NCI-H1105 treated with DMSO at 0.1 percent for 48 hours (cell line): ENCODE measurements around the gene ANKRD55.
"Not testable (repeated sequence)": the region's sequence is repeated elsewhere in the genome, so short reads cannot be mapped to it uniquely, and the experiment has no call there.

Experiments
- DNase-seq: peaks from one replicate; lab custom pipeline; 2025; lab: John Stamatoyannopoulos, UW

Gene ANKRD55

GRCh38 chr5:56144211-56144610, 88.9 kb downstream of the ANKRD55 start:
- no peak for DNase-seq

DNA sequence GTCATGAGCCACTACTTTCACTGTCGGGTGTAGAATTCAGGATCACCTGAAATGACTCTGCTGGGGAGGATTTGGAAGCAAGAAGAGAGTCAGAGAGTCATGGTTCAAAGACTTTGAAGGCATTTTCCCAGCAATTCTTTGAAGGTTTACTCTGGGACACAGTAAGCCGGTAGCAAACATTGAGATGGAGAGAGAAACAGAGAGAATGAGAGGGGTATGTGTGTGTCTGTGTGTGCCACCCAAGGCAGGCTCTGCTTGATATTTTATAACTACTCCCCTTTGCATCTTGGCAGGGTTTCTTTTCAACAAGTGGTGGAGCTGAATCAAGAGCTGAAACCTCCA, 89.8 kb downstream of the ANKRD55 start:
- no peak for DNase-seq

GRCh38 chr5:56142614-56143372, 90.3 kb downstream of the ANKRD55 start:
- DNase-seq: no peak

DNA sequence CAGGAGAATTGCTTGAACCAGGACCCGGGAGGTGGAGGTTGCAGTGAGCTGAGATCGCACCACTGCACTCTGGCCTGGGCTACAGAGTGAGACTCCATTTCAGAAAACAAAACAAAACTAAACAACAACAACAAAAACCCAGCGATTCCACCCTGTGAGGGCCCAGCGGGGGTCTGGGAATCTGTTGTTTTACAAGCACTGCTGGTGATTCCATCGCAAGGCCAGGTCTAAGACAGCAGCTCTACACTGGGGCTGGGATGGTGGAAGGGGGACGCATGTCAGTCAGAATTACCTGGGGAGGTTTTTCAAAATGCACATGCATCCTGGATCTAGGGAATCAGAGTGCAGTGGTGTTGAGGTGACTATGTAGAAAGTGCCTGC, 90.9 kb downstream of the ANKRD55 start:
- DNase-seq: no peak

- DNase-seq: no peak
Observed at GRCh38 chr5:56140073-56140472, 93.1 kb downstream of the ANKRD55 start.

DNA sequence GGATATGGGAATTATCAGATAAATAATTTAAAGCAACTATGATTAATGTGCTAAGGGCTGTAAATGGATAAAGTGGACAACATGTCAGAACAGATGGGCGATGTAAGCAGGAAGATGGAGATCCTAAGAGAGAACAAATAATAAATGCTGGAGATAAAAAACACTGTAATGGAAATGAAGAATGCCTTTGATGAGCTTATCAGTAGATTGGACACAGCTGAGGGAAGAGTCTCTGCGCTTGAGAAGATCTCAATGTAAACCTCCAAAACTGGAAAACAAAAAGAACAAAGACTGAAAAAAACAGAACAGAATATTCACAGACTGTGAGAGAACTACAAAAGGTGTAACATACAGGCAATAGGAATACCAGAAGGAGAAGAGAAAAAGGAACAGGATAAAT, 102.5 kb downstream of the ANKRD55 start:
- no peak for DNase-seq

DNA sequence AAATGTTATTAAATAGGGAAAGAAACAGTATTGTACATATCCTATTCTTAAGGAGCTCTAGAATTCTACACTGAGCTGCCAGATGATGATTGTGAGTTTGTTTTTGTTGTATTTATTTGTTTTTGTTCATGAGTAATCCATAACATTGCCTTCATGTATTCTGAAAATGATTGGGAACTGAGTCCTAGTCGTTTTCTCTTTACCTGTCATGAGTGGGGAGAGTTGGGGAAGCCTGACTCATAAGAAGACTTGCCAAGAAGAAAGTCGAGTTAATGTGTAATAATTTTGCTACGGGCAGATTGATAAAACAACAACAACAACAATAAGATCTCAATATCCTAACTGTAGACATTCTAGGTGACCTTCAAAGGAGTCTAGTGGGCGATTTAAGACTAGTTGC, 103.8 kb downstream of the ANKRD55 start:
- no peak for DNase-seq

DNA sequence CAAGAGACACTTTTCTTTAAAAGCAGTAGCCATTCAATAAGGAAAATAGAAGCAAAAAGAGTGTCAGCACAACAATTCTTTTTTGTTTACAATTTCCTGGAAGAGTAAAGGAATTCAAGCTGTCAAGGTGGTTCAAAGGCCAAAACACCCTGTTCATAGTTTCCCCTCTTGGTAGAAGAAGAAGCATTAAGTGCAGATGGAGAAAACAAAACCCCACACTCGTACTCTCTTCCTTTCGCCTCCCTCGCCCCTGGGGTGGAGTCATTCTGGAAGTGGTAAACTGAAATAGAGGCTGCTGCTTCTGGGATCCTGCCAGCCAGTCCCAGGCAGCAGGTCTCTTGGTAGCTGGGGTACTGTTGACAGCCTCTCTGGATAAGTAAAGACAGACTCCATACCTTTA, 105.0 kb downstream of the ANKRD55 start:
- no peak for DNase-seq

GRCh38 chr5:56126487-56127179, 106.5 kb downstream of the ANKRD55 start:
- DNase-seq: peak; percentile 5

DNA sequence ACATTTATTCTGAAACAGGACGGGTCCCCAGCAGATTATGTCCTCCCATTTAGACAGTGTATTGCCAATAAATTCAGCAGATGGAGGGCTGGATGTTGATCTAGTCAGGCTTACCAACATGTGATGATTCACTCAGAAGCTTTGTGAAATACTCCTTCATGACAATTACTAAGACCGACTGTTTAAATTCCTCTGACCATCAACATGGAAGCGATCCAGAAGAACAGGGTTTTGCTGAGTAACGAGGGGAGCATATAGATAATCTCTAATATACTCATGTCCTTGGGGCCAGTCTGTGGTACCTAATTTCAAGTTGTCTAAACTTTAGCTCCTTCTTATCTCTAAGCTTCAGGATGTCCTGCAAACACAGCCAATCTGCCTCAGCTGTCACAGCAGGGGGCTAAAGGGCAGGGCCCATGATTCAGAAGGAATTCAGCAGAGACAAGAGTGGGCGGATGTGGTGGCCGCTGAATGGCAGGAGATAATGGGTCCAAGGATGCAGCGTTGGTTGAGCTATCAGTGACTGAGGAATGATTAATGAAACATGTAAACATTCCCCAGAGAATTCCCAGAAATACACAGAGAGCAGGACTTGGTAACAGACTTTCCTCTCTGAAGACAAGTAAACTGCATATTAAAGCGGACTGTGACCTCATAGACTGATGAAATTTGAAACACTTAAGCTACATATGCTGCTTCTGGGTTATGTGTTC, 109.4 kb downstream of the ANKRD55 start:
- DNase-seq: no peak

DNA sequence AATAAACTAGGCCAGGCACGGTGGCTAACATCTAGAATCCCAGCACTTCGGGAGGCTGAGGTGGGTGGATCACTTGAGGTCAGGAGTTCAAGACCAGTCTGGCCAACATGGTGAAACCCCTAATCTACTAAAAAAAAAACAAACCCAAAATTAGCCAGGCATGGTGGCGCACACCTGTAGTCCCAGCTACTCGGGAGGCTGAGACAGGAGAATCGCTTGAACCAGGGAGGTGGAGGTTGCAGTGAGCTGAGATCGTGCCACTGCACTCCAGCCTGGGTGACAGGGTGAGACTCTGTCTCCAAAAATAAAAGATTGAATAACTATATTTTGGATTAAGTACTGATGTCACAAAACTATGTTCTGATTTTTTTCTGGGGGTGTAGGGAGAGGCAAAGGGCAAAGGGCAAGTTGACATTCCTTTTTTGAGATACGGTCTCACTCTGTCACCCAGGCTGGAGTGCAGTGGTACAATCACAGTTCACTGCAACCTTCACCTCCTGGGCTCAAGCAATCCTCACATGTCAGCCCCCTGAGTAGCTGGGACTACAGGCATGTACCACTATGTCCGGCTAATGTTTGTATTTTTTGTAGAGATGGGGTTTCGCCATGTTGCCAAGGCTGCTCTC, 110.7 kb downstream of the ANKRD55 start:
- DNase-seq: not testable (repeated sequence)

GRCh38 chr5:56119050-56119449, 114.1 kb downstream of the ANKRD55 start:
- no peak for DNase-seq

DNA sequence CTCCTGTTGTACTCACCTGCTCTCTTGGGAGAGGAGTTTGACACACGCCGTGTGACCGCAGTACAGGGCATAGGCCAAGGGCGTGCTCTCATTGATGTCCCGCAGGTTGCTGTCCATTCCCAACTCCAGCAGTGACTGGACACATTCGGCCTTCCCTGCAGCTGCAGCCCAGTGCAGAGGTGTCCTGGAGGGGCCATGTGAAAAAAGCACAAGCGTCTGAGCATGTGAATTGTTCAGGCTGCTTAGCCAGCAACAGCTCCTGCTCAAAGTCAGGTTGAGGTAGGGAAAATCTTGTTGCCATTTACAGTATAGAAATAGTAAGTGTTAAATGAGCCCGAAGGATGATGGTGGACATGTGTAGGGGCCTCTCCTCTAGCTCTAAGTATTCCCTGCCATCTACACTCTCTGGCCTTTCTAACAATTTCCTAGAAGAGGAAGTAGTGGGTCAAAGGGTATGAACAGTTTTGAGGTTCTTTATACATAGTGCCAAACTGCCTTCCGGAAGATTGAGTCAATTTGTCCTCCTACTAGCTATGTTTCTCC, 116.5 kb downstream of the ANKRD55 start:
- no peak for DNase-seq

DNA sequence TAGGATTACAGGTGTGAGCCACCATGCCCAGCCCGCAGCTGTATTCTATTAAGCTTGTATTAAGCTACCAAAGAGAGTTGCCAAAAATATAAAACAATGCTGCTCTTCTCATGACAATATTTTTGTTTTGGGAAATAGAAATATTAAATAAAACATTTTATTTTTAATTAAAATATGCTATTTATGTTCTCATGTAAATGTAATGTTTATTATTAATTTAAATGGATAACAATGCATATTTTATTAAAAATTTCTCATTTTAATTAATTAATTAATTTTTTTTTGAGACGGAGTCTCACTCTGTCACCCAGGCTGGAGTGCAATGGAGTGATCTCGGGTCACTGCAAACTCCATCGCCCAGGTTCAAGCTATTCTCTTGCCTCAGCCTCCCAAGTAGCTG, 117.5 kb downstream of the ANKRD55 start:
- no peak for DNase-seq

DNA sequence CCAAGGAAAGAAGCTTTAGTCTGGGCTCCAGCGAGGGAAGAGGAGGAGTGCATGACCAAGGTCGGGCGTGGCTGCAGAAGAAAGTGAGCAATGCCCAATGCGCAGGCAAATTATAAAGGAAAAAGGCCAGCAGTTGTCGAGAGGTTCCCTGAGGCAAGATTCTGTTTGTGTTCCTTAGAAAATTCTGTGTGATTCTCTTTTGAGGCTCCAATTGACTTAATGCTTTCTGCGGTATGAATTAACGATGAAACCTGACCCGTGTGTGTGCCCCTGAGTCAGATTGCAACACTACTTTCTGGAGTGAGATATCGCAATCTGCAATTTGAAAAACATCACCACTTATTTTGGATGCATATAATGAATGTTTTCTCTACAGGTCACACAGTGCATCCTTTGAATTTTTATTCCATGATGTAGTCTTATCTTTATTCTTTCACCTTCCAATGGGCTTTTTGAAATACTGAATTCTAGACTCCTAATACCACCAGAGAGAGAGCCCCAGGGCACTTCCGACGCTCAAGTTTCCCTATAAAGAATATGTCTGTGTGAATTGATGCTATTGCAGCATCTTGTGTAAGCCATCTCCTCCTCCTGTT, 120.5 kb downstream of the ANKRD55 start:
- DNase-seq: no peak

DNA sequence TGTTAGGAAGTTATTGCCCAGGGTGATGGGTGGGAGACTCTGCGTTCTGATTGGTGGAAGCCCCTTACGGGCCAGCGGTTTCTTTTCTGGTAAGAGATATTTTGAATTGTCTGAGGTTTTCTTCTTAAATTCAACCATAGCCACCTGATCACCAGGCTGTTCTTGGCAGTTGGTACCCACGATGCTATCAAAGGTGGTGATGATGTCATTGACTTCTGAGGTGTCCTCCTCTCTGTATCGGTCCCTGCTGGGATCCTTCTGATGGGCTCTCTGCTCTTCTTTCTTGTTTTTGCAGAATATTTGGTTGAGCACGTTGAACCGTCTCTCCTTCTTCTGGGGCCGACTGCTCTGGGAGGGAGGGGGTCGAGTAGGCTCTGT, 121.7 kb downstream of the ANKRD55 start:
- DNase-seq: no peak

GRCh38 chr5:56110646-56111403, 122.3 kb downstream of the ANKRD55 start:
- DNase-seq: no peak

DNA sequence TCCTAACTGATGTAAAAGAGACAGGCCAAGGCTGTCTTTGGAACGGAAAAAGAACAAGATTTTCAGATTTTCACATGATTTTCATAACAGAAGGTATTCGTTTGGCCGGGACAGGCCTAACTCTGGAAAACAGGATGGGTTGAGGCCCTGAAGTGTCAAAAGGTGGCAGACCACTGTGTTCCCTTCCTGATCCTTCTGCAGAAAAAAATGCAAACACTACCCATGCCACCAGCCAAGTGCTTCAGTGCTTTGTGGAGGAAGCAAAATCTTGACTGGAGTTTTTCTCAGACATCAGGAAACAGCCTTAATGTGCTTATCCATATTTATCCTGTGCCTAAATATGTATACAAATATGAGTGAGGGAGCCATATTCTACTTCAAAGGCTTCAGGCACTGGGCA, 124.9 kb downstream of the ANKRD55 start:
- no peak for DNase-seq

DNA sequence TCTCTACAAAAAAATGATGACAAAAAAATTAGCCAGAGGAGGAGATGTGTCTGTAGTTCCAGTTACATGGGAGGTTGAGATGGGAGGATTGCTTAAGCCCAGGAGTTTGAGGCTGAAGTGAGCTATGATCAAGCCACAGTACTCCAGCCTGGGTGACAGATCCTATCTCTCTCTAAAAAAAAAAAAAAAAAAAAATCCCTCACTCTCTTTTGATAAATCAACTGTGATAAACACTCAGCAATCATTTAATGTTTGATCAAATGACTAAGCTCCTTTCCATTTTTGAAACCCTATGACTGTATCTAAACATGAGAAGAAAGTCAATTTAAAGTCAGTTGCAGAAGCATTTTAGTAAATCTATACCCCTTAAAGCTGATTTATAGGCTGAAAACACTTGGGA, 126.3 kb downstream of the ANKRD55 start:
- DNase-seq: no peak

DNA sequence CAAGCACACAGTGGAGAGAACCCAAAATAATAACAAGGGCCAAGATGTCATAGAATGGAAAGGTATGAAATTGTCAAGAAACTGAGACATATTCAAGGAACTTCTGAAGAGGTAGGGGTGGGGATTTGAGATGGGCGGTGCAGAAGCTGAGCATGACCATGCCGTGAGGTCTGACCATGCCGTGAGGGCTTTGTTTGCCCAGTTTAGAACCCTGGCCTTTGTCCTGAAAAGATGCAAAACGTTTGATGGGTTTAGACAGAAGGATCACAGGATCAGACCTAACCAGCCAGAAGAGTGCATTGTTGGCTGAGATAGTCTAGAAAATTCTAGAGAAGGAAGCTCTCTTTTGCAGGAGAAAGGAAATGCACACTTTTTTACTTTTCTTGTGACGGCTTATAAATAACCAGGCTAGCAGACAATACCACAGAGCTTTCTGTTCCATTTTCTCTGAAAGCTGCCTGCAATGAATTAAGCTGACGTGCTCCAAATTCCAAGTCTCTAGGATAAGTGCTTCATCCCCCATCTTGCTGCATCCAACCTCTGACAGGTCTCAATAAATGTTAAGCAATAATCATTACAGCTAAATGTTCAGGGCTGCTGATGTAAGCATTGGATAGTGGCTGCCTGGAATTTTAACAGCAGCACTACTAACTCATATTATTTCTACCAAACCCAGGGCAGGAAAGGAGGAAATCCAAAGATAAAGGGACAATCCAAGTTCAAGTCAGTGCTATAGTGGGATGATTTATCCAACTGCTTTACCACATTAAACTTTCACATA, 127.4 kb downstream of the ANKRD55 start:
- no peak for DNase-seq

- no peak for DNase-seq
Observed at GRCh38 chr5:56102889-56103288, 130.2 kb downstream of the ANKRD55 start.
